ENCODE measurements around the gene EVI5.

- no peak for TF ChIP-seq TAF1 (IDR thresholded peaks at IDR 0.05; ENCODE audit: low read depth)
- TF ChIP-seq, protein P1, sequence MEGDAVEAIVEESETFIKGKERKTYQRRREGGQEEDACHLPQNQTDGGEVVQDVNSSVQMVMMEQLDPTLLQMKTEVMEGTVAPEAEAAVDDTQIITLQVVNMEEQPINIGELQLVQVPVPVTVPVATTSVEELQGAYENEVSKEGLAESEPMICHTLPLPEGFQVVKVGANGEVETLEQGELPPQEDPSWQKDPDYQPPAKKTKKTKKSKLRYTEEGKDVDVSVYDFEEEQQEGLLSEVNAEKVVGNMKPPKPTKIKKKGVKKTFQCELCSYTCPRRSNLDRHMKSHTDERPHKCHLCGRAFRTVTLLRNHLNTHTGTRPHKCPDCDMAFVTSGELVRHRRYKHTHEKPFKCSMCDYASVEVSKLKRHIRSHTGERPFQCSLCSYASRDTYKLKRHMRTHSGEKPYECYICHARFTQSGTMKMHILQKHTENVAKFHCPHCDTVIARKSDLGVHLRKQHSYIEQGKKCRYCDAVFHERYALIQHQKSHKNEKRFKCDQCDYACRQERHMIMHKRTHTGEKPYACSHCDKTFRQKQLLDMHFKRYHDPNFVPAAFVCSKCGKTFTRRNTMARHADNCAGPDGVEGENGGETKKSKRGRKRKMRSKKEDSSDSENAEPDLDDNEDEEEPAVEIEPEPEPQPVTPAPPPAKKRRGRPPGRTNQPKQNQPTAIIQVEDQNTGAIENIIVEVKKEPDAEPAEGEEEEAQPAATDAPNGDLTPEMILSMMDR (IDR thresholded peaks at IDR 0.05; ENCODE audit: poor library complexity, severe bottlenecking), result no peak
- TF ChIP-seq POLR2AphosphoS5 (IDR thresholded peaks at IDR 0.05), result no peak
- TF ChIP-seq EP300 (conservative IDR thresholded peaks at IDR 0.05; ENCODE audit: poor library complexity, severe bottlenecking), result no peak
- TF ChIP-seq EZH2 (IDR thresholded peaks at IDR 0.05; ENCODE audit: borderline replicate concordance, insufficient read depth, low read length, poor library complexity, severe bottlenecking), result no peak
- TF ChIP-seq, protein P2, sequence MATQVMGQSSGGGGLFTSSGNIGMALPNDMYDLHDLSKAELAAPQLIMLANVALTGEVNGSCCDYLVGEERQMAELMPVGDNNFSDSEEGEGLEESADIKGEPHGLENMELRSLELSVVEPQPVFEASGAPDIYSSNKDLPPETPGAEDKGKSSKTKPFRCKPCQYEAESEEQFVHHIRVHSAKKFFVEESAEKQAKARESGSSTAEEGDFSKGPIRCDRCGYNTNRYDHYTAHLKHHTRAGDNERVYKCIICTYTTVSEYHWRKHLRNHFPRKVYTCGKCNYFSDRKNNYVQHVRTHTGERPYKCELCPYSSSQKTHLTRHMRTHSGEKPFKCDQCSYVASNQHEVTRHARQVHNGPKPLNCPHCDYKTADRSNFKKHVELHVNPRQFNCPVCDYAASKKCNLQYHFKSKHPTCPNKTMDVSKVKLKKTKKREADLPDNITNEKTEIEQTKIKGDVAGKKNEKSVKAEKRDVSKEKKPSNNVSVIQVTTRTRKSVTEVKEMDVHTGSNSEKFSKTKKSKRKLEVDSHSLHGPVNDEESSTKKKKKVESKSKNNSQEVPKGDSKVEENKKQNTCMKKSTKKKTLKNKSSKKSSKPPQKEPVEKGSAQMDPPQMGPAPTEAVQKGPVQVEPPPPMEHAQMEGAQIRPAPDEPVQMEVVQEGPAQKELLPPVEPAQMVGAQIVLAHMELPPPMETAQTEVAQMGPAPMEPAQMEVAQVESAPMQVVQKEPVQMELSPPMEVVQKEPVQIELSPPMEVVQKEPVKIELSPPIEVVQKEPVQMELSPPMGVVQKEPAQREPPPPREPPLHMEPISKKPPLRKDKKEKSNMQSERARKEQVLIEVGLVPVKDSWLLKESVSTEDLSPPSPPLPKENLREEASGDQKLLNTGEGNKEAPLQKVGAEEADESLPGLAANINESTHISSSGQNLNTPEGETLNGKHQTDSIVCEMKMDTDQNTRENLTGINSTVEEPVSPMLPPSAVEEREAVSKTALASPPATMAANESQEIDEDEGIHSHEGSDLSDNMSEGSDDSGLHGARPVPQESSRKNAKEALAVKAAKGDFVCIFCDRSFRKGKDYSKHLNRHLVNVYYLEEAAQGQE (IDR thresholded peaks at IDR 0.05; ENCODE audit: borderline replicate concordance), result no peak
- no peak for TF ChIP-seq RAD21 (conservative IDR thresholded peaks at IDR 0.05)
- TF ChIP-seq SMC3 (conservative IDR thresholded peaks at IDR 0.05; ENCODE audit: poor library complexity), result no peak
- no peak for TF ChIP-seq MXI1 (conservative IDR thresholded peaks at IDR 0.05; ENCODE audit: poor library complexity, severe bottlenecking)
Measured at GRCh38 chr1:92743221-92743620, 41.7 kb downstream of the EVI5 start.
